ENCODE measurements around the gene SUMF2. TPM values are rescaled to one million over a fixed set of nuclear protein-coding genes. Genes with fewer than 3 reads are reported as not detected.
A peak's percentile ranks its signal among the peaks of the same experiment; 100 is the strongest.
"Not testable (repeated sequence)": the region's sequence is repeated elsewhere in the genome, so short reads cannot be mapped to it uniquely, and the experiment has no call there.

The SUMF2 gene
- total RNA-seq, 4 donors from 2014 or later = 84.2 to 117 (median 88.6) TPM

- WGBS, 2 donors (ENCODE audit: low coverage in 1 of 2) = 0 to 29% methylated on average over 1 of the region's 3 CpGs
- peak overlapping the region in 3 of 4 donors; percentile 71 to 76 (median 74) for H3K27ac ChIP-seq
- H3K9me3 ChIP-seq = no peaks in the 10 kb centered on the region
- no peaks in the 10 kb centered on the region for H3K27me3 ChIP-seq
- no peak overlapping the region for H3K4me3 ChIP-seq
- peak; percentile 31 for ATAC-seq
- peaks cover 0 to 28% (median 20%) of the 10 kb centered on the region in 3 donors for H3K4me1 ChIP-seq
- H3K36me3 ChIP-seq = peaks cover 0 to 29% of the 10 kb centered on the region in 2 donors
- peak; percentile 52 for TF ChIP-seq POLR2AphosphoS5 (IDR thresholded peaks at IDR 0.05)
- TF ChIP-seq CTCF (IDR thresholded peaks at IDR 0.05) = no peak
- no peak for TF ChIP-seq EP300 (IDR thresholded peaks at IDR 0.05)
- no peak for TF ChIP-seq POLR2A (IDR thresholded peaks at IDR 0.05)
Observed at GRCh38 chr7:56091591-56091990, 27.5 kb downstream of the SUMF2 start.

DNA sequence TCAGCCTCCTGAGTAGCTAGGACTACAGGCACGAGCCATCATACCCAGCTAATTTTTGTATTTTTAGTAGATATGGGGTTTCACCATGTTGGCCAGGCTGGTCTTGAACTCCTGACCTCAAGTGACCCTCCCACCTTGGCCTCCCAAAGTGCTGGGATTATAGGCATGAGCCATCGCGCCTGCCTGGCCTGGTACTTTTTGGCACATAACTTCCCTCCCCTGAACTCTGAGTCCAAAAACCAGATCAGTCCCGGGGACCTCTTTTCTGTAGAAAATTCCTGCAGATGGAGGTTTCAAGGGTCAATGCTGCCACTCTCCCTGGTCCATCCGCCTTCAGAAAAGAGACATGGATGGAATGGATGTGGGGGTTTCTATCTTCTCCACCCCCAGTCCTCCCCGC, 28.3 kb downstream of the SUMF2 start:
- Histone ChIP-seq H3K4me3 (peak overlapping the region in 1 of 2 donors; percentile 33), H3K27ac (peak overlapping the region in 3 of 4 donors; percentile 71 to 76 (median 74)), H3K4me1 (peaks cover 0 to 28% (median 20%) of the 10 kb centered on the region in 3 donors), H3K36me3 (peaks cover 0 to 22% of the 10 kb centered on the region in 2 donors)
- H3K27me3 ChIP-seq, H3K9me3 ChIP-seq, ATAC-seq: not testable (repeated sequence)
- 21 to 29% methylated on average over 1 to 2 of the region's 6 CpGs for WGBS, 2 donors (ENCODE audit: low coverage in 1 of 2)

- H3K4me3 ChIP-seq = peak within 1 kb of the TSS in 1 of 2 donors; percentile 33
- H3K27ac ChIP-seq = peak within 1 kb of the TSS in 3 of 4 donors; percentile 71 to 76 (median 74)
- ATAC-seq = peak; percentile 92
- H3K9me3 ChIP-seq = no peaks in the 10 kb centered on the region
- 5 to 12% methylated on average over 3 to 7 of the region's 19 CpGs for WGBS, 2 donors (ENCODE audit: low coverage in 1 of 2)
- H3K27me3 ChIP-seq = no peaks in the 10 kb centered on the region
- TF ChIP-seq EP300 (IDR thresholded peaks at IDR 0.05) (no peak), POLR2AphosphoS5 (IDR thresholded peaks at IDR 0.05) (peak; percentile 76), CTCF (IDR thresholded peaks at IDR 0.05) (peak in 2 of 4 experiments; percentile 37 to 82)
- H3K36me3 ChIP-seq = peaks cover 0 to 16% of the 10 kb centered on the region in 2 donors
- peaks cover 0 to 33% (median 20%) of the 10 kb centered on the region in 3 donors for H3K4me1 ChIP-seq
Observed at GRCh38 chr7:56092789-56093531, 28.9 kb downstream of the SUMF2 start, which contains the start of gene PHKG1. Gene PHKG1, minus strand, starts transcription at chr7:56092952. Its CDS starts 4,011 bp downstream, at chr7:56088941.

DNA sequence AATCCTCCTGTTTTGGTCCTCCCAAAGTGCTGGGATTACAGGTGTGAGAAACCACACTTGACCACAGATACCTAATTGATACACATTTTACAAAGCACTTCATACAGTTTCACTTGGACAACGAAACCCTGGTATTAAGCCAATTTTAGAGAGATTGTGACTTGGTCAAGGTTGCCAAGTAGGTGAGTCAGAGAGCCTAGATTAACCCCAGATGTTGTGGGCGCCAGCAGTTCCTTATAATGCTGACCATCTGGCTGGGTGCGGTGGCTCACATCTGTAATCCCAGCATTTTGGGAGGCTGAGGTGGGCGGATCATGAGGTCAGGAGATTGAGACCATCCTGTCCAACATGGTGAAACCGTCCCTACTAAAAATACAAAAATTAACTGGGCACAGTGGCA, 33.6 kb downstream of the SUMF2 start:
- peak; percentile 75 for ATAC-seq
- Histone ChIP-seq H3K36me3 (peaks cover 0 to 47% of the 10 kb centered on the region in 2 donors), H3K4me3 (no peak overlapping the region), H3K27me3 (no peaks in the 10 kb centered on the region), H3K9me3 (no peaks in the 10 kb centered on the region), H3K4me1 (peaks cover 0 to 19% (median 6%) of the 10 kb centered on the region in 3 donors), H3K27ac (no peak overlapping the region)
- 20 to 25% methylated on average over 1 to 2 of the region's 5 CpGs for WGBS, 2 donors (ENCODE audit: low coverage in 1 of 2)
- TF ChIP-seq POLR2A (IDR thresholded peaks at IDR 0.05) (no peak), CTCF (IDR thresholded peaks at IDR 0.05) (no peak), POLR2AphosphoS5 (IDR thresholded peaks at IDR 0.05) (peak; percentile 60)

DNA sequence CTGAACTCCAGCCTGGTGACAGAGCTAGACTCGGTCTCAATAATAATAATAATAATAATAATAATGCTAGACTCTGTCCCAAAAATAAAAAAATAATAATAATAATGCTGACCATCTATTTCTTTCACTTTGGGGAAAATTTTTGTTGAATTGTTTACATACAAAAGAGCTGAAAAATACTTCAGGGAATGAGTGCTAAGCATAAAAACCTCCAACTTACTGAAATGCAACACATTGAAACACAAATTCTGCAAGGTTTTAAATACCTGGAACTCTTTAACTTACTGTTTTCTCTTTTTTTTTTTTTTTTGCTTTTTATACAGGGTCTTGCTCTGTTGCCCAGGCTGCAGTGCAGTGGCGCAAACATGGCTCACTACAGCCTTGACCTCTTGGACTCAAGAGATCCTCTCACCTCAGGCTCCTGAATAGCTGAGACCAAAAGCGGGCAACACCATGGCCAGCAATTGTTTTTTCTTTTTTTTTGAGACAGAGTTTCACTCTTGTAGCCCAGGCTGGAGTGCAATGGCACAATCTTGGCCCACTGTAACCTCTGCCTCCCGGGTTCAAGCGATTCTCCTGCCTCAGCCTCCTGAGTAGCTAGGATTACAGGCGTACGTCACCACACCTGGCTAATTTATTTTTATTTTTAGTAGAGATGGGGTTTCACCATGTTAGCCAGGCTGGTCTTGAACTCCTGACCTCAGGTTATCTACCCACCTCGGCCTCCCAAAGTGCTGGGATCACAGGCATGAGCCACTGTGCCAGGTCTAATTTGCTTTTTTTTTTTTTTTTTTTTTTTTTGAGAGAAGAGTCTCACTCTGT, 34.3 kb downstream of the SUMF2 start:
- H3K27ac ChIP-seq, ATAC-seq, H3K4me3 ChIP-seq, H3K9me3 ChIP-seq, H3K27me3 ChIP-seq: not testable (repeated sequence)
- 89 to 92% methylated on average over 3 to 8 of the region's 8 CpGs for WGBS, 2 donors (ENCODE audit: low coverage in 1 of 2)
- H3K4me1 ChIP-seq = peaks cover 0 to 18% (median 0%) of the 10 kb centered on the region in 3 donors
- peaks cover 0 to 54% of the 10 kb centered on the region in 2 donors for H3K36me3 ChIP-seq

Data from gastroesophageal sphincter (tissue), 4 donors.